ENCODE measurements around the gene MRPS6.

- TF ChIP-seq CTCF (optimal IDR thresholded peaks at IDR 0.05 in 1 of 3, IDR thresholded peaks at IDR 0.05 in 1 of 3, conservative IDR thresholded peaks at IDR 0.05 in 1 of 3; ENCODE audit: extremely low read depth in 1 of 3, insufficient read depth in 2 of 3, low read length in 3 of 3) (no peak), EZH2 (IDR thresholded peaks at IDR 0.05; ENCODE audit: low read length) (no peak)
Measured at GRCh38 chr21:34186109-34186719, 112.8 kb downstream of the MRPS6 start.

All from keratinocyte (primary cell).